ENCODE results near the gene DVL3. TPM values are rescaled to one million over a fixed set of nuclear protein-coding genes. Genes with fewer than 3 reads are reported as not detected.
A peak's percentile ranks its signal among the peaks of the same experiment; 100 is the strongest.

DVL3 gene
- total RNA-seq, 1 experiment from 2014 or later, result 46.8 TPM

DNA sequence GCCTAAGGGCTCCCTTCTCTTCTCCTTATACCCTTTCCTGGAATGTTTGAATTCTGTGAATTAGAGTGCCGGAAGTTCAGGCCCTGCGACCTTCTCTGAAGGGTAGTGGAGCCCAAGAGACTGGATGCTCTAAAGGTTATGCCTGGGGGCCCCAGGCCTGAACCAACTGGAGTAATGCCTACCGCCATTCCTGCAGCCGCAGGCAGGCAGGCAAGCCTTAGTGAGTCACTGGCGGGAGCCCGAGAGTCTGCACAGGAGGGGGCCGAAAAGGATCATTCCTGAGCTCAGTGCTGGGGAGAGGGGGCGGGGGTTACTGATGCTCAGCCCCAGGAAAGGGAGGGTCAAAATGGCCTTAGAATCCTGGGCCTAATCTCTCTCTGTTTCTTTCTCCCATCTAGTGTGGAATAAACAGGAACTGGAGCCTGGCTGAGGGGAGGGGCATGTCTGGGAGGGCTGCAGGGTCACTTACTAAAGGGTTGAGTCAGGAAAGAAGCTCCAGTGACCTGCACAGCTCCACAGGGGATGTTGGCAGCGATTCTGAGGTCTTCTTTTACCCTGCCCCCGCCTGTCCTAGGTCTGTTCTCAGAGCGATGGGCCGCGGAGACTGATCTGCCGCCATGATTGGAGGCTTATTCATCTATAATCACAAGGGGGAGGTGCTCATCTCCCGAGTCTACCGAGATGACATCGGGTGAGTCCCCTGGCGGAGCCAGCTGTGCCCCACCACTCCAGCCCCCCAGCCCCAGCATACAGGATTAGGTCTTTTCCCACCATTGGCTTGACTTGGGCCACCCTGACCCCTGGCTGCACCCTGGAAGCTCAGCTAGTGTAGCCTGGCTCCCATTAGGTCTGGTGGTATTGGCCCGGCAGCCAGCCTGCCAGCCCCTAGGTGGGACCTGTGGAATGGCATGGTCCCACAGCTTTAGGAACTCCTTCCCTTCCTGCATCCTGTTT lies 21.5 kb downstream of the DVL3 start:
- DNase-seq (ENCODE audit: low read depth), result peak; percentile 99

DNA sequence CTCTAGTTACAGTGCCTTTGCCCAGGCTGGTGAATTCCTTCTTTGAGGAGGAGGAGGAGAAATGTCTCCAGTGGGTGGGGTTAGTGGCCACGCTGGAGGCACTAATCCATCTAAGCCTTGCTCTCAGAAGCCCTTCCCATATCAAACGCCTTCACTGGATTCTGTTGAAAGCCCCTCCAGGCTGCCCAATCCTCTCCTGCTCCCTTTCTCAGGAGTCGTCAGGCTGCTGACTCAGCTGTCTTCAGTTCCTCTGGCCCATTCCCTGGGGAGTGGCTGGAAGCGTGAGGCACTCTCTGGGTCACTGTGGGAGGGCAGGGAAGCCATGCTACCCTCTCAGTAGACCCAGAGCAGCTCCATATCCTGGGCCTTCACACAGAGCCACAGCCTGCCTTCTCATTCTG lies 22.2 kb downstream of the DVL3 start:
- DNase-seq (ENCODE audit: low read depth), result peak; percentile 63

- no peak for DNase-seq (ENCODE audit: low read depth)
Observed at GRCh38 chr3:184177767-184178306, 22.7 kb downstream of the DVL3 start.

- DNase-seq (ENCODE audit: low read depth), result no peak
Observed at GRCh38 chr3:184178521-184179138, 23.5 kb downstream of the DVL3 start.

GRCh38 chr3:184180165-184180564 lies 25.0 kb downstream of the DVL3 start:
- peak; percentile 83 for DNase-seq (ENCODE audit: low read depth)

GRCh38 chr3:184181596-184181995 lies 26.4 kb downstream of the DVL3 start:
- no peak for DNase-seq (ENCODE audit: low read depth)

DNA sequence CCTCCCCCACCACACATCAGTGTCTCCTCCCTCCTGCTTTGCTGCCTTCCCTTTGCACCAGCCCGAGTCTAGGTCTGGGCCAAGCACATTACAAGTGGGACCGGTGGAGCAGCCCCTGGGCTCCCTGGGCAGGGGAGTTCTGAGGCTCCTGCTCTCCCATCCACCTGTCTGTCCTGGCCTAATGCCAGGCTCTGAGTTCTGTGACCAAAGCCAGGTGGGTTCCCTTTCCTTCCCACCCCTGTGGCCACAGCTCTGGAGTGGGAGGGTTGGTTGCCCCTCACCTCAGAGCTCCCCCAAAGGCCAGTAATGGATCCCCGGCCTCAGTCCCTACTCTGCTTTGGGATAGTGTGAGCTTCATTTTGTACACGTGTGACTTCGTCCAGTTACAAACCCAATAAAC lies 28.5 kb downstream of the DVL3 start:
- no peak for DNase-seq (ENCODE audit: low read depth)

- DNase-seq (ENCODE audit: low read depth), result no peak
Observed at GRCh38 chr3:184184546-184185230, 29.5 kb downstream of the DVL3 start.

DNA sequence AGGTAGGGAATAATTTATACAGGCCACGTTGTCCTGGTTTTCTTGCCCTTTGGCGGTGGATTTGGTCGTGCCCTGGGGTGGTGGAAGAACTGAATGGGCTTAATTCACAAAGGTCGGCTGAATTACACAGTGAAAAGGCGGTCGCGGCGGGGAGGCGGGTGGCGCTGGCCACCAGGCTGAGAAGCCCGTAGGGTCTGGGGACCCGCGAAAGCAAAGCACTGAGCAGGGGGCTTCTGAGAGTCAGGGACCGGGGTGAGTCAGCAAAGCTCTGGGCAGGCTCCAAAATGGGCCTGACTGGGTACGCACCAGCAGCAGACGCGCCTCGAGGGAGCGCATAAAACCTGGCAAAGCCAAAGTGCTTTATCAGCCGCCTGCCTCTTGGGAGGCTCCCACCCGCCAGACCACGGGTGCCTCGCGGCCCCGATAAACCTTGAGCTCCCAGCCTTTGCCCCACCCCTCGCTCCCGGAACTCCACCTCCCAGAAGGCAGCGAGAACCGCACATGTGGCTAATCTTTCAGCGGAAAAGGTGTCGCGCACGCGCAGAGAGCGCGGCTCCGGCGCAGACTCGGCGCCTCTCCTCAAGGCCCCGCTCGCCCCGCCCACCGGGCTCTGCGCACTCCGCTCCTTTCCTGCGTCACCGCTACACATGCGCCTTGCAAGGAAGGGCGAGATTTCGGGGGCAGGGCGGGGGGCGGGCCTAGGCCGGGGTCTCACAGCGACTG lies 30.4 kb downstream of the DVL3 start:
- DNase-seq (ENCODE audit: low read depth), result peak; percentile 100

DNA sequence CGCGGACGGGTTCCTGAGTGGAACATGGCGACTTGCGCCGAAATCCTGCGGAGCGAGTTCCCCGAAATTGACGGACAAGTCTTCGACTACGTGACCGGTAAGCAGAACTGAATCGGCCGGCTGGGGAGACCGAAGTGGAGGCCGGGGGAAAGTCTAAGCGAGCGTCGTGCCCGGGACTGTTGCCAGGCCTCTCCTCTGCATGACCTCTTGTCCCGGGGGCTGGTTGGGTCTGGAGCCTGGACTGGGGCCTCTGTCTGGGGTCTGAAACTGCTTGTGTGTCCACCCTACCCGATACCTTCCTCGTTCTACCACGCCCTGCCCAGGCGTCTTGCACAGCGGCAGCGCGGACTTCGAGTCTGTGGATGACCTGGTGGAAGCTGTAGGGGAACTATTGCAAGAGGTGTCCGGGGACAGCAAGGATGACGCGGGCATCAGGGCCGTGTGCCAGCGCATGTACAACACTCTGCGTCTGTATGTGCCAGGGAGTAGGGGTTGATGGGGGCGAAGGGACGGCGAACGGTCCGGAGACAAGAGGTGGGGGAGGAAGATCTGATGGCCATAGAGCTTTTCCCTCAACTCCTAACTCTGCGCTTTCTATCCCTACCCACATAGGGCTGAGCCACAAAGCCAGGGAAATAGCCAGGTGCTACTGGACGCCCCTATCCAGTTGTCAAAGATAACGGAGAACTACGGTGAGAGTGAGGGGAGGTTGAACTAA lies 31.2 kb downstream of the DVL3 start, which contains the start of gene ABCF3:
TSS of gene ABCF3 (plus strand) at position 16 of the 718 bp plus-strand sequence. CDS start at position 25, 9 bp downstream.
- no peak for DNase-seq (ENCODE audit: low read depth)

- DNase-seq (ENCODE audit: low read depth), result no peak
Observed at GRCh38 chr3:184186902-184187207, 31.7 kb downstream of the DVL3 start.

- DNase-seq (ENCODE audit: low read depth), result no peak
Observed at GRCh38 chr3:184188080-184188479, 32.9 kb downstream of the DVL3 start.

DNA sequence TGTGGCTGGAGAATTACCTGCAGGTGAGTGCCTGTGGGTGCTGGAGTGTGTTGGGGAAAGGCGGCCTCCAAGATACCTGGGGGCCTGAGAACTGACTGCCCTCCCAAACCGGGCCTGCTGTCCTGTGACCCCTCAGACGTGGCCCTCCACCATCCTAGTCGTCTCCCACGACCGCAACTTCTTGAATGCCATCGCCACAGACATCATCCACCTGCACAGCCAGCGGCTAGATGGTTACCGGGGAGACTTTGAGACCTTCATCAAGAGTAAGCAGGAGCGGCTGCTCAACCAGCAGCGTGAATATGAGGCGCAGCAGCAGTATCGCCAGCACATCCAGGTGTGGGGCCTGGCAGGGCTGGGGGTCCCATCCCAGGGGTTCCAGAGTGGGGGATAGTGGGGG lies 34.2 kb downstream of the DVL3 start:
- DNase-seq (ENCODE audit: low read depth), result no peak

DNA sequence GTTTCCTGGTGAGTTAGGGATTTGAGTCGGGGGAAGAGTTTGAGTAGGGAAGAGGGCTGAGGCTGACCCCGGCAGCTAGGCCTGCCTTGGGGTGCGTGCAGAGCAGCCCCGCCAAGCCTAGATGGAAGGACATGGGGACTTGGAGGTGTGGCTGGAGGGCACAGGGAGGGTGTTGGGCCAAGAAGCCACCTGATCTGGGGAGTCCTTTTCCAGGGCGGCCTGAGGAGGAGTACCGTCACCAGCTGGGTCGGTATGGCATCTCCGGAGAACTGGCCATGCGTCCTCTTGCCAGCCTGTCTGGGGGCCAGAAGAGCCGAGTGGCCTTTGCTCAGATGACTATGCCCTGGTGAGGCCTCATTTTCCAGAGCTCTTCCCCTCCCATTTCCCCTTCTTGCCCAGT lies 37.7 kb downstream of the DVL3 start:
- DNase-seq (ENCODE audit: low read depth), result no peak

- no peak for DNase-seq (ENCODE audit: low read depth)
Observed at GRCh38 chr3:184193991-184194539, 38.9 kb downstream of the DVL3 start.

GRCh38 chr3:184196536-184196935 lies 41.4 kb downstream of the DVL3 start:
- DNase-seq (ENCODE audit: low read depth), result no peak

GRCh38 chr3:184198509-184198908 lies 43.3 kb downstream of the DVL3 start:
- no peak for DNase-seq (ENCODE audit: low read depth)

- DNase-seq (ENCODE audit: low read depth), result no peak
Observed at GRCh38 chr3:184200825-184201224, 45.6 kb downstream of the DVL3 start.

GRCh38 chr3:184203526-184203925 lies 48.3 kb downstream of the DVL3 start:
- no peak for DNase-seq (ENCODE audit: low read depth)

All from HT1080 (cell line).